Endothelial cell (in vitro differentiated cells): ENCODE results near the gene FAM124A. TPM values are rescaled to one million over a fixed set of nuclear protein-coding genes. Genes with fewer than 3 reads are reported as not detected.

Experiments
- DNase-seq: peaks from one replicate; pipeline ENCODE4 v3.0.0; 2021; ENCODE audit warnings: low spot score
- H3K27ac Mint-ChIP-seq: one replicate; pipeline ENCODE4 v1.8.0; 2021; ENCODE audit warnings: mixed read lengths, inconsistent platforms; ENCODE audit not compliant: unreplicated experiment
- H3K27me3 Mint-ChIP-seq: one replicate; pipeline ENCODE4 v1.8.0; 2021; ENCODE audit warnings: mild to moderate bottlenecking, moderate library complexity, mixed read lengths, inconsistent platforms; ENCODE audit not compliant: unreplicated experiment
- H3K36me3 Mint-ChIP-seq: one replicate; pipeline ENCODE4 v1.8.0; 2021; ENCODE audit warnings: mild to moderate bottlenecking, low read depth, mixed read lengths, inconsistent platforms; ENCODE audit not compliant: unreplicated experiment
- H3K4me1 Mint-ChIP-seq: one replicate; pipeline ENCODE4 v1.8.0; 2021; ENCODE audit warnings: mild to moderate bottlenecking, mixed read lengths, inconsistent platforms; ENCODE audit not compliant: unreplicated experiment
- H3K4me3 Mint-ChIP-seq: one replicate; pipeline ENCODE4 v1.8.0; 2021; ENCODE audit warnings: mild to moderate bottlenecking, mixed read lengths, inconsistent platforms; ENCODE audit not compliant: unreplicated experiment
- H3K9me3 Mint-ChIP-seq: one replicate; pipeline ENCODE4 v1.8.0; 2021; ENCODE audit warnings: mixed read lengths, inconsistent platforms; ENCODE audit not compliant: unreplicated experiment
- total RNA-seq: library from RNA; stranded (reverse); fragmentation: NEBNext Ultra II Directional; extraction: Animal tissue kit (Norgen Biotek cat#: 25700); gene quantifications from one replicate; pipeline ENCODE4 v1.2.1, GENCODE V29; 2021; ENCODE audit not compliant: unreplicated experiment
- TF ChIP-seq, protein P1 (sequence below): fragments of 200-600 bp; sonication (generic); IDR thresholded peaks from one replicate; pipeline ENCODE4 v1.5.0; 2021; ENCODE audit warnings: antibody characterized with exemption; ENCODE audit not compliant: unreplicated experiment

Gene FAM124A
- total RNA-seq, 1 donor from 2014 or later = 4.9 TPM

- Mint-ChIP-seq H3K4me3 (no peak overlapping the region), H3K9me3 (no peaks in the 10 kb centered on the region), H3K27ac (no peak overlapping the region), H3K27me3 (peaks cover 10% of the 10 kb centered on the region), H3K36me3 (peaks cover 4% of the 10 kb centered on the region), H3K4me1 (peaks cover 5% of the 10 kb centered on the region)
- TF ChIP-seq, protein P1, sequence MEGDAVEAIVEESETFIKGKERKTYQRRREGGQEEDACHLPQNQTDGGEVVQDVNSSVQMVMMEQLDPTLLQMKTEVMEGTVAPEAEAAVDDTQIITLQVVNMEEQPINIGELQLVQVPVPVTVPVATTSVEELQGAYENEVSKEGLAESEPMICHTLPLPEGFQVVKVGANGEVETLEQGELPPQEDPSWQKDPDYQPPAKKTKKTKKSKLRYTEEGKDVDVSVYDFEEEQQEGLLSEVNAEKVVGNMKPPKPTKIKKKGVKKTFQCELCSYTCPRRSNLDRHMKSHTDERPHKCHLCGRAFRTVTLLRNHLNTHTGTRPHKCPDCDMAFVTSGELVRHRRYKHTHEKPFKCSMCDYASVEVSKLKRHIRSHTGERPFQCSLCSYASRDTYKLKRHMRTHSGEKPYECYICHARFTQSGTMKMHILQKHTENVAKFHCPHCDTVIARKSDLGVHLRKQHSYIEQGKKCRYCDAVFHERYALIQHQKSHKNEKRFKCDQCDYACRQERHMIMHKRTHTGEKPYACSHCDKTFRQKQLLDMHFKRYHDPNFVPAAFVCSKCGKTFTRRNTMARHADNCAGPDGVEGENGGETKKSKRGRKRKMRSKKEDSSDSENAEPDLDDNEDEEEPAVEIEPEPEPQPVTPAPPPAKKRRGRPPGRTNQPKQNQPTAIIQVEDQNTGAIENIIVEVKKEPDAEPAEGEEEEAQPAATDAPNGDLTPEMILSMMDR = no peak
- no peak for DNase-seq
Measured at GRCh38 chr13:51213173-51213728, 8.9 kb upstream of the FAM124A start.

DNA sequence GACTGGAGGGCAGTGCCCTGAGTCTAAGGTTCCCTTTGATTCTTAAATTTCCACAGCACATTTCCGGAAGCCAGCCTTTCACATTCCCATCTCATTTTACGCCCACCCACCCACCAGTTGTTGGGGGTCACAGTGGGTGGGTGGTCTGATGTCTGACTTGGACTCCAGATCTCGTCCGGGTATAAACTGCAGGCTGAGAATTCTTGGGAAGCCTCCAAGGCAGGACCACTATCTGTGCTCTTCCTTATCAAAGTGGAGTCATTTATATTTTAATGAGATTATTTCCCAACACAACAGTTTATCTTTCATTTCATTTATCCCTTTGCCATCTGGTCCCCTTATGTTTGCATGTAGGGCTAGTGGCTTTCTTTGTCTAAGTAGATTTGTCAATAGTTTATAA lies 3.6 kb upstream of the FAM124A start:
- TF ChIP-seq, protein P1 = no peak
- H3K27ac Mint-ChIP-seq = no peak overlapping the region
- peaks cover 4% of the 10 kb centered on the region for H3K36me3 Mint-ChIP-seq
- DNase-seq = no peak
- peaks cover 11% of the 10 kb centered on the region for H3K27me3 Mint-ChIP-seq
- H3K4me3 Mint-ChIP-seq = no peak overlapping the region
- peaks cover 12% of the 10 kb centered on the region for H3K4me1 Mint-ChIP-seq
- no peaks in the 10 kb centered on the region for H3K9me3 Mint-ChIP-seq

DNA sequence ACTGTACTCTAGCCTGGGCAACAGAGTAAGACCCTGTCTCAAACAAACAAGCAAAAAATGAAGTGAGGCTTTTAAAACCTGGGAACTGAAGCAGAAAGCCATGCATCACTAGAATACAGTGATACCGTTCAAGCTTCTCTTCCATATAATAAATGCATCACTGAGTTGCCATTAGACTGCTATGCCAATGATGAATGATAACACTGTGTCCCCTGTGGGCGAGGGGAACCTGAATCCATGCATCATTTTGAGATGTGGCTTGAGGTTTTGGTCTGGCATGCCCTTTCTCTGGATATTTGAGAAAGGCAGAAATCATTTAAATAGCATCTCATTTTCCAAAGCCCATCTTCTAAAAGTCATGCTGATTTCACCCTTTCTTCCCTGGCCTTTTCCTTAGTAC lies 1.5 kb upstream of the FAM124A start:
- Mint-ChIP-seq H3K27ac (no peak overlapping the region), H3K4me1 (peaks cover 9% of the 10 kb centered on the region), H3K4me3 (no peak overlapping the region), H3K36me3 (peaks cover 9% of the 10 kb centered on the region), H3K27me3 (peaks cover 3% of the 10 kb centered on the region), H3K9me3 (no peaks in the 10 kb centered on the region)
- DNase-seq = no peak
- TF ChIP-seq, protein P1 = no peak

GRCh38 chr13:51221108-51221507 lies 1.1 kb upstream of the FAM124A start:
- Mint-ChIP-seq H3K4me1 (peaks cover 9% of the 10 kb centered on the region), H3K27me3 (peaks cover 3% of the 10 kb centered on the region), H3K27ac (no peak overlapping the region), H3K9me3 (no peaks in the 10 kb centered on the region), H3K4me3 (peak overlapping the region; percentile 91), H3K36me3 (peaks cover 9% of the 10 kb centered on the region)
- DNase-seq = no peak
- TF ChIP-seq, protein P1 = no peak

DNA sequence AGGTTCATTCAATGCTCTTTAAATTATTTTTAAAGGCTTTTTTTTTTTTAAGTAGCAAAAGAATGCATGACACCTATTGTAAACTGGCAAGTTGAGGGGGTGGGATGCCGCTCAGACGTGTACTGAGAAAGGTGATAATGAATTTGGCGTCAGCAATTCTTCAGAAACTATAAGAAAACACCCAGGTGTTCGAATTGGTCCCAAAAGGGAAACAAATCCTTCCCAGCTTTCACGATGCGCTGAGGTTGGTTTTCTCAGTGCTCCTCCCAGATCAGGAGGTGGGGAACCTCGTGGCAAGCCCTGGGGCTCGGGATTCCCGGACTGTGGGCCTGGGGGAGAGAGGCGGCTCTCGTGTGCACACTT lies 543 bp upstream of the FAM124A start:
- Mint-ChIP-seq H3K4me1 (peaks cover 9% of the 10 kb centered on the region), H3K9me3 (no peaks in the 10 kb centered on the region)
- DNase-seq = no peak

More for the DNA sequence above, 543 bp upstream of the FAM124A start:
- Mint-ChIP-seq H3K36me3 (peaks cover 13% of the 10 kb centered on the region), H3K27ac (no peak overlapping the region), H3K27me3 (peaks cover 3% of the 10 kb centered on the region), H3K4me3 (peak overlapping the region; percentile 91)
- TF ChIP-seq, protein P1 = no peak
